H1 (cell line): ENCODE data around the gene RRAS. TPM values are rescaled to one million over a fixed set of nuclear protein-coding genes. Genes with fewer than 3 reads are reported as not detected.

Experiments used
- EZH2 ChIP-seq: fragments of 200-600 bp; sonication (generic); IDR thresholded peaks from 2 replicates; pipeline ENCODE4 v1.7.1; 2012; ENCODE audit warnings: low read depth, mild to moderate bottlenecking, moderate library complexity, low read length, inconsistent platforms; ENCODE audit not compliant: severe bottlenecking
- KDM5A ChIP-seq: fragments of 200-600 bp; IDR thresholded peaks from 2 replicates; pipeline ENCODE4 v1.7.1; 2012; ENCODE audit warnings: mild to moderate bottlenecking, low read length, inconsistent platforms, mixed read lengths
- PHF8 ChIP-seq: fragments of 200-600 bp; sonication (generic); conservative IDR thresholded peaks from 2 replicates; pipeline ENCODE4 v1.7.1; 2012; ENCODE audit warnings: low read depth, mild to moderate bottlenecking, inconsistent platforms, low read length, moderate library complexity
- polyA plus RNA-seq, 7 experiments: library from polyadenylated mRNA; depleted of rRNA in 3 of 7; stranded (reverse) in 5 of 7; unstranded in 2 of 7; fragments of >200 nt in 5 of 7; fragments of 200-250 nt in 2 of 7; gene quantifications; 1 replicate in 5 of 7; 2 replicates in 1 of 7; 4 replicates in 1 of 7; pipeline versions ENCODE4 v1.2.1 to v1.2.3, GENCODE V29; 2011 to 2013; ENCODE audit warnings: missing spikeins in 2 of 7, mixed read lengths in 2 of 7
- total RNA-seq: library from RNA; stranded (reverse); fragmentation: NEBNext Ultra II Directional; extraction: Animal tissue kit (Norgen Biotek cat#: 25700); gene quantifications from 2 replicates; pipeline ENCODE4 v1.2.1, GENCODE V29; 2021
- TF ChIP-seq, protein P1 (sequence below): IDR thresholded peaks from 2 replicates; pipeline ENCODE4 v1.6.1; 2011; ENCODE audit warnings: low read depth, mild to moderate bottlenecking, low read length; ENCODE audit not compliant: insufficient read depth

The RRAS gene
- total and polyA plus RNA-seq, 2 of the 8 experiments (the other 6 are each of a cell fraction or from before 2014, with no cell fraction given), result 17.7 to 49.1 TPM

DNA sequence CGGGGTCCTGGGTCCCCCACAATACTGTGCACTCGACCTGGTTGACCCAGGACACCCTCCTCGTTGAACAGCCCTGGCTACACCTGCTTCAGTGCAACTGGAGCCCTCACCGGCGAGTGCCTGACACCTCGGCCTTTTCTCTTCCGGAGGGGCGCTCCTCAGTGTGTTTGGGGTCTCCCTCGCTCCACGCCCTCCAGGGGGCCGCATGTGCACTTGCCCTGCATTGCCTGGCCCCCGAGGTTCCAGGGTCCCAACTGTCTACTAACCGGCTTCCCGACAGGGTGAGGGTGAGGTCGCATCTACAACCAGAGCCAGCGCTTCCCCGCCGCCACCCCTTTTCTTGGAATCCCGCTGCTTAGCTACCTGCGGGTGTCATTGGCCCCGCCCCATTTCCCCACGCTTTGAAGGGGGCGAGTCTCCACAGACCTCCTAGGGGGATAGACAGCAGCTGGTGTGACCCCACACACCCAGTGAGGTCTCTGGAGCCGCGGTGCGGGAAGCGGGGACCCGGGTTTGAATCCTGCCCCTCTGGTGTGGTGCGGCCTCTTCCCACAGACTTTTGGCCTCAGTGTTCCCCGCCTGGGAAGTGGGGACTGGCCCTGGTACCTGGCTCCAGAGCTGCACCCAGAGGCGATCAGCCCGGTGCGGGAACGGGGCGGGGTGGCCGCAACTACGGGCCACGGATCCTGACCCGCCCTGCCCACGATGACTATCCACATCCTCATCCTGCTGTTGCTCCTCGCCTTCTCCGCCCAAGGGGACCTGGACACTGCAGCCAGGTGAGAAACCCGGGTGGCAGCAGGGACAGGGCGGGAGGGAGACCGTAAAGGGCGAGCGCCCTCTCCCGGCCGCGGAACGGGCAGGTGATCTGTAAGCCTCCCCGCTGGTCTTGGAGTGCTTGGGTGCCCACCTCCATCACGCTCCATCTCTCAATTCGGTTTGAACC is 49.5 kb upstream of the RRAS start, which contains the start of gene ADM5 (continued):
- TF ChIP-seq, protein P1, sequence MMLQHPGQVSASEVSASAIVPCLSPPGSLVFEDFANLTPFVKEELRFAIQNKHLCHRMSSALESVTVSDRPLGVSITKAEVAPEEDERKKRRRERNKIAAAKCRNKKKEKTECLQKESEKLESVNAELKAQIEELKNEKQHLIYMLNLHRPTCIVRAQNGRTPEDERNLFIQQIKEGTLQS, result no peak
- TF ChIP-seq EZH2 (no peak), PHF8 (no peak), KDM5A (no peak)
